HK-2 (cell line): ENCODE data around the gene SP2.

Source experiments
- DNase-seq: peaks from one replicate; pipeline ENCODE4 v3.0.0-alpha.2; 2018; ENCODE audit not compliant: unreplicated experiment

The SP2 gene

GRCh38 chr17:47949197-47949759 is 53.2 kb downstream of the SP2 start:
- peak; percentile 87 for DNase-seq

- no peak for DNase-seq
Observed at GRCh38 chr17:47949946-47950345, 53.9 kb downstream of the SP2 start.

DNA sequence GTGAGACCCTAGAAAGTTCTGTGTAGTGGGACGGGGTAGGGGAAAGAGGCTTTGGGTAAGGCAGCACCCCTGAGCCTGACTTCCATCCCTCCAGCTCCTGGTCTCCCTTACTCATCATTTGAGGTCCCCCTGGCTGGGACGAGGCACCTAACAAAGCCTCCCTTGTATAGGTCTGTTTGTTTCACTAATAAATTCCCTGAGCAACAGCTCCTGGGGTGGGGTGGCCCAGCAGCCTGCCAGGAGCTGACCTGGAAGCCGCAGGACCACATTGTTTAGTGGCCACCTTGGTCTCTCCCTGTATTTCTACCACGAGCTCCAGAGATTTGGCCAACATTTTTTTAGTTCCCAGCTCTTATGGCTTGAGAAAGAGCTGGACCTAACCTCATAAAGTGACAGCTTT is 54.4 kb downstream of the SP2 start:
- no peak for DNase-seq

DNA sequence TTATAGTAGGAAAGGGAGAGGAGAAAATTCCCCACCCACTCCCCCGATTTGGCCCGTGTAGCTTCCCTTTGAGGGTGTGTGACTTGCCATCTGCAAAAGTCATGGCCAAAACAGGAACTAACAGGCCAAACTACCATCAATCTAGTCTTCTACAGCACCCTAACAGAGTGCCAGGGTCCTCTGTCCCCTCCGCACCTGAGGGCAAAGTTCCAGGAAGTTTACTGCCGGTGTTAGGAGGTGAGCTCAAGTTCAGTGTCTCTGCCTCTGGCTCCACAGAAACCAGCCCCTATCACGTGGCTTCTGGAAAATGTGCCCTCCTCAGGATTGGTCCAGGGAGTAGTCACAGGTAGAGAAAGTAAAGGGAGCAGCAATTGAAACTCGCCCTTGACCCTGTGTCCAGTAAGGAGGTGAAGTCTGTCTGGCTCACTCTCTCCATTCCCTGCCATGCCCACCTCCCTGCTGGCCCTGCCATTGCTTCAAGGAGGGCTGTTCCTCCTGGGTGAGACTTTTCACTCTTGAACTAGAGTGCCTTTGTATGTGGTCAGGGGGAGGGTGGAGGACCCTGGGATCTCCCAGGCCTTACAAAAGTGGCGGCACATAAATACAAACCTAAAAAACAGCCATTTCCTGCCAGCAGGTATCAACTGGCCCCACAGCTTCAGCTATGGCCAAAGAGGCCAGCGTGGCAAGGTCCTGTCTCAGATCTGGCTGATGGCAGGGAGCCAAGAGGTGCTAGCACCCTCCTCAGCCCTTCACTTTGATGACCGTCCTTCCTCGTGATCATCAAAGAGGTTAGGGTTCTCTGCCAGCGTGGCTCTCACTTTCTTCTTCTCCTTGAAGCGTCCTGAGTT is 56.4 kb downstream of the SP2 start:
- DNase-seq = no peak

DNA sequence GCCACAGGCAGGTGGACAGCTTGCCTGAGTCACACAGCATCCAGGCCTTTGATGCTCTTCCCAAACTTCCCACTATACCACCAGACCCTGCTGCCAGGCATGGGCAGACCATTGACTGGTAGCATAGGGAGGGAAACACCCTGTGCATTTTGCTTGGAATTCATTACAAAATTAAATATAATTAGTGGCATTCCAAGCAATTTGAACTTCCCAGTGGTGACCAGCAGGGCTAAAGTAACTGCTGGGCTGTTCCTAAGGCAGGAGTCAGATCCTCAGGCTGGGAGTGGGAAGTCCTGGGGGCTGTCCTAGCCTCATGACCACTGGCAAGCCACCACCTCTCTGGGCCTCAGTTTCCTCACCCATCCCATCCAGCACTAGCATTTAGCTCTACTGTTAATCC is 57.9 kb downstream of the SP2 start:
- DNase-seq = no peak

DNA sequence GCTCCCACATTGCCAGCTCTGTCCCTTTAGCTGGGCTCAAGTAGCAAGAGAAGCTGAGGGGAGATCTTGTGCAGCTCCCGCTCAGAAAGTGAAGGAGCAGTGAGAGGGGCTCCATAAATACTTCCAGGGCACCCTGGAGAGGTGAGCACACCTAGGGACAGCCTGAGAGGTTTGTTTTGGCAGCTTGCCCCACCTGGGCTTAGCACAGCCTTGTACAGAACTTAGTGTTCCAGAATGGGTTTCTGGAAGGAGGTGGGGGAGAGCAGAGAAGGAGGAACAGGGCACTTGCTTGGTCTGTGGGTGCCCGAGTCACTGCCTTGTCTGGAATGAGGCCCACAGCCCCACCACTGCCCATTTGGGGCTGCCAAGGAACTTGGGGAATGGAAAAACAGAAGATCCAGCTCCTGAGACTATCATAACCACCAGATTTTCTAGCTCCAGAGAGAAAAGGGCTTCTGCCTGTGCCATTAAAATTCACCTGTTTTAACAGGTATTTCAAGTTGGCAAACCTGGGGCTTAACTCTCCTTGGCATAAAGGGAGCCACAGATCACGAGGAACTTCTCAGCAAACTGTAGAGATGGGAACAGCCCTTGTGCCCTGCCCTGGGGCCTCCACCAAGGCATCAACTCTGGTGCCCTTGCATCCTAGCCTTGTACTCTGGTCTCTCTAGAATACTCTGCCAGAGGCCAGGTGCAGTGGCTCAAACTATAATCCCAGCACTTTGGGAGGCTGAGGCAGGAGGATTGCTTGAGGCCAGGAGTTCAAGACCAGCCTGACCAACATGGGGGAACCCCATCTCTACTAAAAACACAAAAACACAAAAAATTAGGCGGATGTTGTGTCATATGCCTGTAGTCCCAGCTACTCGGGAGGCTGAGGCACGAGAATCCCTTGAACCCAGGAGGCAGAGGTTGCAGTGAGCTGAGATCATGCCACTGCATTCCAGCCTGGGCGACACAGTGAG is 59.7 kb downstream of the SP2 start:
- no peak for DNase-seq

- no peak for DNase-seq
Observed at GRCh38 chr17:47956791-47957590, 61.0 kb downstream of the SP2 start.

DNA sequence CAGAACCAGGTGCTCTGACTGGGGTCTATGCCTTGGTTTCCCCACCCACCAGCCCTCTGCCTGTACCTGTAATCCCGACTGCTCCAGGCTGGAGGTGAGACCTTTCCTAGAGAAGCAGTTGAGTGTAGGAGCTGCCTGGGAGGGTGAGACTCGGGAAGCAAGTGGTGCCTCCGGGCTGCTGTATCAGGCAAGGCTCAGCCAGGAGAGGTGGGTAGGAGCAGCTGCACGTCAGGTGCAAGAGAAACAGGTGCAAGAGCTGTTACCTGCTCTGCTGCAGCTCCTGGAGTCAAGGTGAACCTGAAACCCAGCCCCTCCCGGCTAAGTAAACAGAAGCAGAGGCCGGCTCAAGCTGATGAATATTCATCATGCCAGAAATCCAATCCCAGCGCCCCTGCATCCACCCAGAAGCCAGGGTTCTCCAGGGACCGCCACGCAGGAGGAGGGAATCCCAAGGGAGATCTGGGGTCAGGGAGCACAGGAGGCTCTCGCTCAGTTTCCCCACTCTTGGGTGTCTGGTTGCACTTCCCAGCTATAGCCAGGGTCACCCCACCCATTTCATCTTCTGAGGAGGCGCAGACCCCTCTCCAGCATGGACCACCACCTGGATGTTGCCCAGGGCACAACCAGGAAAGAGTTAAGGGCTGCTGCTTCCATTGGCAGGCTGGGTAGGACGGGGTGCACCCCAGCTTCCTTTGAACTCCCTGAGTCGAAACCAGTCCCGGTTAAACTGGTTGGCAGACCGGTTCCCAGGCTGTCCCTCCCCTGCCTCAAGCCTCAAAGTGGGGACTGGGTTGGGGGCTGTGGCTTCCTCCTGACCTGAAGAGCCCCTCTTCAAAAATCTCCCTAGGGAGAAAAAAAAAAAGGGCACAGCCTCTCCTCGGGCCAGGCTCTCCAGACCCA is 61.8 kb downstream of the SP2 start, which contains the start of gene PRR15L:
TSS of gene PRR15L (minus strand) at position 293 of the 900 bp plus-strand sequence. CDS start 4,649 bp downstream, outside the sequence.
- no peak for DNase-seq

- no peak for DNase-seq
Observed at GRCh38 chr17:47959825-47960655, 64.0 kb downstream of the SP2 start.

DNA sequence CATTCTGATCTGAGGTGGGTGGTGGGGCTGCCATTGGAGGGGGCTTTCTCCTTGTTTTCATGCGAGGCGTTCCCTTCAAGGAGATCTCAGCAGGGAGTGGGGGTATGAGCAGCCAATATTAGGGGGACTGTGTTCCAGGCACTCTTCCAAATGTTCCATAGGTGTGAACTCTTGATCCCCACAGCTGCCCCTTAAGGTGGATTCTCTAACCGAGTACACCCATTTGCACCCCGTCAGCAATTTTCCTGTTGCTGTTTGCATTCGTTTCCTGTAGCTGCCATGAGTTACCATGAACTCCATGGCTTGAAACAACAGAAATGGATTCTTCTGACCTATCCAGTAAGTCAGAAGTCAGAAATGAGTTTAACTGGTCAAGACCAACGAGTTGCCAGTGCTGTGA is 65.4 kb downstream of the SP2 start:
- no peak for DNase-seq

- DNase-seq = no peak
Observed at GRCh38 chr17:47962901-47963300, 66.9 kb downstream of the SP2 start.

DNA sequence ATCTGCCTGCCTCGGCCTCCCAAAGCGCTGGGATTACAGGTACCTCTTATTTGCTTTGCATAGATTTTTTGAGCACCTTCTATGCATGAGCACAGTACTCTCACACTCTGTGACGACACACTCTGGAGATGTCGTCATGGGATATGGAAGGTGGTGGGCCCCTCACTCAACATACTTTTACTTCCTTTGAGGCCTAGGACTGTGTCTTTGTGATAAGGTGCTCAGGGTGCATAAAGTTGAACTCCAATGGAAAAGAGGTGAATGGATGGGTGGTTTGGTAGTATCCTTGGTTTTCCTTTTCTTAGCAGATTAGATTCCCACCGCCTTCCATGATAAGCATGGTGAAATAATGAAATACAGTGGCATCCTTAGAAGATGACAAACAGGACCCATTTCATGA is 68.8 kb downstream of the SP2 start:
- no peak for DNase-seq

DNA sequence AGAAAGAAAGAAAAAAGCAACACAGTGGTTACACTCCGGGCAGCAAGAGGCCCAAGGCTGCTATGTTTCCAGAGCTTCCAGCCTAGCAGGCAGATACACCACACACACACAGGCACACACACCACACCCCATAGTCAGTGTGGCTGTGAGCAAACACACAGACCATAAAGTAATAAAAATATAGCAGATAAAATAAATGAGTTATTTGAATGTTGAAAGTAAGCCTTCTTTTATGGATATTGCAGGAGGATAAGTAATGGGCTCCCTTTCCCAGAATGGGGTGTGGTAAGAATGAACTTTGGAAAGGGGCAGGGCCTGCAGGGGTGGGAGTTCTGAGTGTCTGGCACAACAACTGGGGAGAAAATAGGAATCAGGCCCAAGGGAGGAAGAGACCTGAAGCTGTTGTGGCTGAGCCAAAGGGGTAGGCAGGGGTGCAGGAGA is 70.1 kb downstream of the SP2 start:
- DNase-seq = no peak

DNA sequence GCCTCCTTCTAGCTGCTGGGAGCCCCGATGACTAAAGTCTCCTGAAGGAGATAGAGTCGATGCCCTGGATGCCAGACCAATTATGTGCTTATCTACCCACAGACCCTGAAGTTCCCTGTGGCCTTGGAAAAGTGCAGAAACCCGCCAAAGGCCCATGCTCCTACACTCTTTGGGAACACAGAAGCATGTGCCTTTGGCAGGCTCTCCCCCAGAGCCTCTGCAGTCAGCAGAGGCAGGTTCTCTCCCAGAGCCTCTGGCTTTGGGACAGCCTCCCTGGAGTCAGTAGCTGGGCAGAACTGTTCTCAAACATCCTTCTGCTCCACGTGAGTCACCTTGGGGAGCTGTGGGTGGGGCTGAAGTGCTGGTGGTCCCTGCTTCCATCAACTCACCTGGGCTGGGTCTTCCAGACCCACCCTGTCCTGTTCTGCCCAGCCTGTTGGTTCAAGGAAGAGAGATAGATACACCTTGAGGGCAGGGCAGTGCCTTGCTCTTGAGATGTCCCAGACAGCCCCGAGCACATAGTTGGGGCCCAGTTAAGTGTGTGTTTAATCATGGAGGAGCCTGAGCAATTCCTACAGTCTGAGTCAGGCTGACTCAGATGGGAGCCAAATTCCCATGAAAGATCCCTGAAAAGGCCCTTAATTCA is 71.7 kb downstream of the SP2 start:
- DNase-seq = peak; percentile 44

DNA sequence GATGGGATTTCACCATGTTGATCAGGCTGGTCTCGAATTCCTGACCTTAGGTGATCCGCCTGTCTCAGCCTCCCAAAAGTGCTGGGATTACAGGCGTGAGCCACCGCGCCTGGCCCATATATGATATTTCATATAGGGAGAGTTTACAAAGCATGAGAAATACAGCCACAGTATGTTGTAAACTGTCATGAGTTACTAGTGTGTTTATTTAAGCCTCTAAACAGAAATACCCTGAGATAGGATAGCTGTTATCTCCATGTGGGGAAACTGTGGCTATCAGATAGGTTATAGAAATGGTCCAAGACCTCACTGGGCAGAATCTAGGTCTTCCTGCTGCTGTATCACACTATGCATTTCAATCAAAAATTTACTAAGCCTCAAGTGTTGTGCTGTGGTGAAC is 72.8 kb downstream of the SP2 start:
- no peak for DNase-seq

GRCh38 chr17:47969930-47970724 is 74.1 kb downstream of the SP2 start:
- DNase-seq = no peak

GRCh38 chr17:47970725-47971499 is 74.9 kb downstream of the SP2 start, which contains the start of gene CDK5RAP3:
TSS of gene CDK5RAP3 (plus strand) at chr17:47971113. CDS start at chr17:47971147, 34 bp downstream.
- peak; percentile 100 for DNase-seq
